IMR-90 (cell line): ENCODE data around the gene FAM219A.

Experiments
- CEBPB ChIP-seq: IDR thresholded peaks from 2 replicates; pipeline ENCODE4 v1.6.1; 2012; ENCODE audit warnings: low read depth, low read length, improper control_type of control experiment
- FOS ChIP-seq: fragments of 150-350 bp; IDR thresholded peaks from 2 replicates; pipeline ENCODE4 v1.6.1; 2016; ENCODE audit warnings: low read depth, low read length
- MAFK ChIP-seq: IDR thresholded peaks from 2 replicates; pipeline ENCODE4 v1.6.1; 2012; ENCODE audit warnings: low read depth, low read length, improper control_type of control experiment
- MAZ ChIP-seq: IDR thresholded peaks from 2 replicates; pipeline ENCODE4 v1.6.1; 2012; ENCODE audit warnings: low read depth, mild to moderate bottlenecking, low read length, improper control_type of control experiment, moderate library complexity, borderline replicate concordance
- POLR2A ChIP-seq: IDR thresholded peaks from 2 replicates; pipeline ENCODE4 v1.6.1; 2012; ENCODE audit warnings: mild to moderate bottlenecking, low read depth, low read length
- RCOR1 ChIP-seq: IDR thresholded peaks from 2 replicates; pipeline ENCODE4 v1.6.1; 2012; ENCODE audit warnings: mild to moderate bottlenecking, low read length, improper control_type of control experiment; ENCODE audit not compliant: insufficient replicate concordance
- SMC3 ChIP-seq: fragments of 150-350 bp; IDR thresholded peaks from 2 replicates; pipeline ENCODE4 v1.6.1; 2016; ENCODE audit warnings: low read depth, mild to moderate bottlenecking, antibody characterized with exemption, low read length, moderate library complexity
- TF ChIP-seq, protein P1 (sequence below): conservative IDR thresholded peaks from 2 replicates; pipeline ENCODE4 v1.5.1; 2012; ENCODE audit warnings: mild to moderate bottlenecking, low read depth, low read length, improper control_type of control experiment
- TF ChIP-seq, protein P2 (sequence below): fragments of 150-350 bp; IDR thresholded peaks from 2 replicates; pipeline ENCODE4 v1.6.1; 2017; ENCODE audit warnings: mild to moderate bottlenecking, antibody characterized with exemption, low read length, low read depth
- TF ChIP-seq, protein P3 (sequence below): fragments of 150-350 bp; IDR thresholded peaks from 2 replicates; pipeline ENCODE4 v1.6.1; 2016; ENCODE audit warnings: low read depth, mild to moderate bottlenecking, low read length, moderate library complexity, borderline replicate concordance

DNA sequence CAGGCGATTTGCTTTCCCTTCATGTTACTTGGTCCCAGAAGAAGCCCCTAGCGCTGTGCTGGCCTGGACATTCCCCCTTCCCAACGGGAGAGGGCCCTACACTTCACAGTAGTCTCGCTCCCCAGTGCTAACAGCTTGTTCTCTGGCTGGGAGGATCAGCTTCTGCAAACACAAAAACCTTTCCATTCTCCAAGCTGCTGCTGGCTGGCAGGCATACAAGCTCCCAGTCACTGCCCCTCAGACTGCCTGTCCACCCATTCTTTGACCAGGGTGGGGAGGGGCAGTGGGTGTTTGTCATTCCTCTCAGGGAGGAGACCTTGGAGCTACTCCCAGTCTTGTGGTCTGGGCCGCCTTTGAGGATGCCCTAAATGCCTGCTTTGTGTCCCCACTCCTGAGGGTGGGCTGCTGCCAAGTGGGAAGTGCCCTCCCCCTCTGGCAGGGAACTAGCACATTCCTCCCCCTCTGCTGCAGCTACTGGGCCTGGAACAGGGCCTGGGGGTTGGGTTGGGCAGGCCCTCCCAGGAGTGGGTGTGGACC is 43.6 kb upstream of the FAM219A start:
- TF ChIP-seq, protein P1, sequence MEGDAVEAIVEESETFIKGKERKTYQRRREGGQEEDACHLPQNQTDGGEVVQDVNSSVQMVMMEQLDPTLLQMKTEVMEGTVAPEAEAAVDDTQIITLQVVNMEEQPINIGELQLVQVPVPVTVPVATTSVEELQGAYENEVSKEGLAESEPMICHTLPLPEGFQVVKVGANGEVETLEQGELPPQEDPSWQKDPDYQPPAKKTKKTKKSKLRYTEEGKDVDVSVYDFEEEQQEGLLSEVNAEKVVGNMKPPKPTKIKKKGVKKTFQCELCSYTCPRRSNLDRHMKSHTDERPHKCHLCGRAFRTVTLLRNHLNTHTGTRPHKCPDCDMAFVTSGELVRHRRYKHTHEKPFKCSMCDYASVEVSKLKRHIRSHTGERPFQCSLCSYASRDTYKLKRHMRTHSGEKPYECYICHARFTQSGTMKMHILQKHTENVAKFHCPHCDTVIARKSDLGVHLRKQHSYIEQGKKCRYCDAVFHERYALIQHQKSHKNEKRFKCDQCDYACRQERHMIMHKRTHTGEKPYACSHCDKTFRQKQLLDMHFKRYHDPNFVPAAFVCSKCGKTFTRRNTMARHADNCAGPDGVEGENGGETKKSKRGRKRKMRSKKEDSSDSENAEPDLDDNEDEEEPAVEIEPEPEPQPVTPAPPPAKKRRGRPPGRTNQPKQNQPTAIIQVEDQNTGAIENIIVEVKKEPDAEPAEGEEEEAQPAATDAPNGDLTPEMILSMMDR, result peak; percentile 32; the same call in 1 of the 2 replicates
- TF ChIP-seq RCOR1 (no peak), POLR2A (no peak), FOS (no peak), SMC3 (peak; percentile 36), CEBPB (no peak), MAFK (no peak), MAZ (no peak)
- TF ChIP-seq, protein P2, sequence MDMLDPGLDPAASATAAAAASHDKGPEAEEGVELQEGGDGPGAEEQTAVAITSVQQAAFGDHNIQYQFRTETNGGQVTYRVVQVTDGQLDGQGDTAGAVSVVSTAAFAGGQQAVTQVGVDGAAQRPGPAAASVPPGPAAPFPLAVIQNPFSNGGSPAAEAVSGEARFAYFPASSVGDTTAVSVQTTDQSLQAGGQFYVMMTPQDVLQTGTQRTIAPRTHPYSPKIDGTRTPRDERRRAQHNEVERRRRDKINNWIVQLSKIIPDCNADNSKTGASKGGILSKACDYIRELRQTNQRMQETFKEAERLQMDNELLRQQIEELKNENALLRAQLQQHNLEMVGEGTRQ, result no peak
- TF ChIP-seq, protein P3, sequence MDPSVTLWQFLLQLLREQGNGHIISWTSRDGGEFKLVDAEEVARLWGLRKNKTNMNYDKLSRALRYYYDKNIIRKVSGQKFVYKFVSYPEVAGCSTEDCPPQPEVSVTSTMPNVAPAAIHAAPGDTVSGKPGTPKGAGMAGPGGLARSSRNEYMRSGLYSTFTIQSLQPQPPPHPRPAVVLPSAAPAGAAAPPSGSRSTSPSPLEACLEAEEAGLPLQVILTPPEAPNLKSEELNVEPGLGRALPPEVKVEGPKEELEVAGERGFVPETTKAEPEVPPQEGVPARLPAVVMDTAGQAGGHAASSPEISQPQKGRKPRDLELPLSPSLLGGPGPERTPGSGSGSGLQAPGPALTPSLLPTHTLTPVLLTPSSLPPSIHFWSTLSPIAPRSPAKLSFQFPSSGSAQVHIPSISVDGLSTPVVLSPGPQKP, result no peak
